Measurements from ENCODE around the gene DFFB.

Gene DFFB

DNA sequence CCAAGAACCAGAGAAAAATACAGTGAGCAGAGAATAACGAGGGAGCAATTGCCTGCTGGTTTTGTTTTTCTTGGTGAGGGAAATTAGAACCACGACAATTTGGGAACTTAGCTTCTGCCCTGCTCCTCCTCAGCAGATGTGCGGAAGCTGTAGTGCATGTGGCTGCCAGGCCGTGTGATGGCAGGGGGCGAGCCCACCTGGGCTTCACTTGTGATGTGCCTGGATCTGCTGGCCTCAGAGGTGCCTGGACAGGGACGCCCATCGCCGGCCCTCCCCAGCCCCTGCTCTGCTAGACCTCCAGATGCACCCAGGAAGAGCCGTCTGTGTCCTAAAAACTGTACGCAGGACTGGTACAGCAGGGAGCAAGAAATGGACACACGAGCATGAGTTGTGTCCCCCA, 71.3 kb downstream of the DFFB start:
- Histone ChIP-seq H4K91ac (ENCODE audit: low read depth, low read length, poor library complexity) (no peak overlapping the region), H2AK5ac (ENCODE audit: low read depth, low read length) (peak overlapping the region; percentile 47), H3K23ac (ENCODE audit: low read depth, low read length, poor library complexity) (no peak overlapping the region), H2BK12ac (ENCODE audit: low read length) (no peak overlapping the region), H3K27me3 (ENCODE audit: control insufficient read depth in 3 of 3, insufficient read depth in 3 of 3, low read depth in 1 of 3, low read length in 3 of 3) (peaks cover 0 to 38% (median 3%) of the 10 kb centered on the region in 3 experiments), H3K36me3 (replicated peaks in 1 of 2; ENCODE audit: control insufficient read depth in 2 of 2, insufficient read depth in 2 of 2, low read length in 2 of 2) (no peaks in the 10 kb centered on the region), H3K9ac (ENCODE audit: low read depth, low read length, poor library complexity) (no peak overlapping the region), H3K79me1 (ENCODE audit: low read depth, low read length) (peaks cover 4% of the 10 kb centered on the region), H2AFZ (ENCODE audit: low read length) (no peak overlapping the region), H3K4me3 (ENCODE audit: low read length in 2 of 2) (no peak overlapping the region), H3K27ac (replicated peaks; ENCODE audit: low read length) (no peak overlapping the region), H3K4me1 (ENCODE audit: control insufficient read depth in 2 of 2, insufficient read depth in 1 of 2, low read depth in 1 of 2, low read length in 2 of 2) (peaks cover 0 to 15% of the 10 kb centered on the region in 2 donors), H4K8ac (ENCODE audit: low read depth, low read length) (no peak overlapping the region), H2BK15ac (ENCODE audit: low read length) (no peak overlapping the region), H3K9me3 (replicated peaks in 1 of 2; ENCODE audit: control insufficient read depth in 2 of 2, insufficient read depth in 1 of 2, low read depth in 1 of 2, low read length in 2 of 2) (peaks cover 0 to 9% of the 10 kb centered on the region in 2 donors), H3K18ac (ENCODE audit: low read length) (peak overlapping the region; percentile 62), H3K4ac (ENCODE audit: low read length) (no peak overlapping the region), H3K14ac (ENCODE audit: low read length) (no peak overlapping the region), H3K4me2 (ENCODE audit: insufficient read depth, low read length, poor library complexity, severe bottlenecking) (no peak overlapping the region), H2BK5ac (ENCODE audit: low read length) (no peak overlapping the region), H2BK120ac (ENCODE audit: low read depth, low read length) (no peak overlapping the region)
- no CpG with 5 or more reads among the region's 11 CpGs for WGBS, 2 donors (ENCODE audit: extremely low coverage in 2 of 2, insufficient read length in 2 of 2, insufficient replicate concordance in 1 of 2)
- no peak for DNase-seq (ENCODE audit: low spot score)

DNA sequence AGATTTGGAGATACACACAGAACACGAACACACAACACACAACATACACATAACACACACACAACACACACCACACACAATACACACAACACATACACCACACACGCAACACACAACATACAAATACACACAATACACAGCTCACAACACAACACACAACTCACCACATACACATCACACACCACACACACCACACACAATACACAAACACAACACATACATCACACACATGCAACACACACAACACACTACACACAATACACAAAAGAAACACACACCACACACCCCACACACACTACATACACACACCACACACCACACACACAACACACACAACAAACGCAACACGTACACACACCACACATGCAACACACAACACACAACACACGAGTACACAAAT, 71.8 kb downstream of the DFFB start:
- 100% methylated on average over 4 of the region's 5 CpGs; no CpG with 5 or more reads in 1 of the 2 donors for WGBS, 2 donors (ENCODE audit: extremely low coverage in 2 of 2, insufficient read length in 2 of 2, insufficient replicate concordance in 1 of 2)
- no peak overlapping the region for H3K4me2 ChIP-seq (ENCODE audit: insufficient read depth, low read length, poor library complexity, severe bottlenecking)

DNA sequence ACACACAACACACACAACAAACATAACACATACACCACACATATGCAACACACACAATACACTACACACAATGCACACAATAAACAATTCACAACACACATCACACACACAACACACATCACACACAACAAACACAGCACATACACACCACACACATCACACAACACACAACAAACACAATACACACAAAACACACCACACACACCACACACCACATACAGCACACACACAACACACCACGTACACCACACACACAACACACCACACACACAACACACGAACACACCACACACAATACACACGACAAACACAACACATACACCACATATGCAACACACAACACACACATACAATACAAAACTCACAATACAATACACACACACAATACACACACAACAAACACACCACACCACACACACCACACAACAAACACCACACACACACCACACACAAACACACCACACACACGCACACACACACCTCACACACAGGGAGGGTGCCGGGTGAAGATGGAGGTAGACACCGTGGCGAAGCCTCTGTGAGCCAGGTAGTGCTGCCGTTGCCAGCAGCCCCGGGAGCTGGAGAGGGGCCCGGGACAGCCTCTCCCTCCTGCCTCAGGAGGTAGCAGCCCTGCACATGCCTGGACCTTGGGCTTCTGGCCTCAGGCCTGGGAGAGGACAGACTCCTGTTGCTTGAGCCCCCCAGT, 73.2 kb downstream of the DFFB start:
- no peak for DNase-seq (ENCODE audit: low spot score)
- Histone ChIP-seq H3K23ac (ENCODE audit: low read depth, low read length, poor library complexity) (peak overlapping the region; percentile 69), H3K4me2 (ENCODE audit: insufficient read depth, low read length, poor library complexity, severe bottlenecking) (no peak overlapping the region), H3K9ac (ENCODE audit: low read depth, low read length, poor library complexity) (peak overlapping the region; percentile 9), H3K14ac (ENCODE audit: low read length) (peak overlapping the region; percentile 32), H2AFZ (ENCODE audit: low read length) (no peak overlapping the region), H3K4ac (ENCODE audit: low read length) (no peak overlapping the region), H4K8ac (ENCODE audit: low read depth, low read length) (no peak overlapping the region), H2BK15ac (ENCODE audit: low read length) (no peak overlapping the region), H3K27me3 (ENCODE audit: control insufficient read depth in 3 of 3, insufficient read depth in 3 of 3, low read depth in 1 of 3, low read length in 3 of 3) (peaks cover 0 to 20% (median 3%) of the 10 kb centered on the region in 3 experiments), H3K36me3 (replicated peaks in 1 of 2; ENCODE audit: control insufficient read depth in 2 of 2, insufficient read depth in 2 of 2, low read length in 2 of 2) (no peaks in the 10 kb centered on the region), H3K79me1 (ENCODE audit: low read depth, low read length) (peaks cover 4% of the 10 kb centered on the region), H2BK12ac (ENCODE audit: low read length) (peak overlapping the region; percentile 82), H3K27ac (replicated peaks; ENCODE audit: low read length) (no peak overlapping the region), H3K4me1 (ENCODE audit: control insufficient read depth in 2 of 2, insufficient read depth in 1 of 2, low read depth in 1 of 2, low read length in 2 of 2) (peaks cover 0 to 3% of the 10 kb centered on the region in 2 donors), H2BK5ac (ENCODE audit: low read length) (no peak overlapping the region), H2BK120ac (ENCODE audit: low read depth, low read length) (no peak overlapping the region), H3K4me3 (ENCODE audit: low read length in 2 of 2) (peak overlapping the region in 1 of 2 donors; percentile 74), H3K9me3 (replicated peaks in 1 of 2; ENCODE audit: control insufficient read depth in 2 of 2, insufficient read depth in 1 of 2, low read depth in 1 of 2, low read length in 2 of 2) (peaks cover 0 to 10% of the 10 kb centered on the region in 2 donors), H3K18ac (ENCODE audit: low read length) (peak overlapping the region; percentile 1), H2AK5ac (ENCODE audit: low read depth, low read length) (no peak overlapping the region), H4K91ac (ENCODE audit: low read depth, low read length, poor library complexity) (peak overlapping the region; percentile 88)
- 100% methylated on average over 4 of the region's 10 CpGs; no CpG with 5 or more reads in 1 of the 2 donors for WGBS, 2 donors (ENCODE audit: extremely low coverage in 2 of 2, insufficient read length in 2 of 2, insufficient replicate concordance in 1 of 2)

More for the DNA sequence above, 71.8 kb downstream of the DFFB start:
- peaks cover 0 to 9% of the 10 kb centered on the region in 2 donors for H3K9me3 ChIP-seq (replicated peaks in 1 of 2; ENCODE audit: control insufficient read depth in 2 of 2, insufficient read depth in 1 of 2, low read depth in 1 of 2, low read length in 2 of 2)
- H2AK5ac ChIP-seq (ENCODE audit: low read depth, low read length), result peak overlapping the region; percentile 47
- H3K23ac ChIP-seq (ENCODE audit: low read depth, low read length, poor library complexity), result peak overlapping the region; percentile 68
- no peak overlapping the region for H4K91ac ChIP-seq (ENCODE audit: low read depth, low read length, poor library complexity)
- H3K14ac ChIP-seq (ENCODE audit: low read length), result peak overlapping the region; percentile 84
- peaks cover 4% of the 10 kb centered on the region for H3K79me1 ChIP-seq (ENCODE audit: low read depth, low read length)
- no peak overlapping the region for H2BK15ac ChIP-seq (ENCODE audit: low read length)
- H2BK5ac ChIP-seq (ENCODE audit: low read length), result no peak overlapping the region
- H3K27me3 ChIP-seq (ENCODE audit: control insufficient read depth in 3 of 3, insufficient read depth in 3 of 3, low read depth in 1 of 3, low read length in 3 of 3), result peaks cover 0 to 33% (median 3%) of the 10 kb centered on the region in 3 experiments
- no peak overlapping the region for H3K9ac ChIP-seq (ENCODE audit: low read depth, low read length, poor library complexity)
- H3K36me3 ChIP-seq (replicated peaks in 1 of 2; ENCODE audit: control insufficient read depth in 2 of 2, insufficient read depth in 2 of 2, low read length in 2 of 2), result no peaks in the 10 kb centered on the region
- peak overlapping the region in 1 of 2 donors; percentile 33 for H3K4me3 ChIP-seq (ENCODE audit: low read length in 2 of 2)
- peaks cover 0 to 13% of the 10 kb centered on the region in 2 donors for H3K4me1 ChIP-seq (ENCODE audit: control insufficient read depth in 2 of 2, insufficient read depth in 1 of 2, low read depth in 1 of 2, low read length in 2 of 2)
- no peak overlapping the region for H4K8ac ChIP-seq (ENCODE audit: low read depth, low read length)
- H3K4ac ChIP-seq (ENCODE audit: low read length), result no peak overlapping the region
- H2BK12ac ChIP-seq (ENCODE audit: low read length), result peak overlapping the region; percentile 7
- no peak overlapping the region for H2AFZ ChIP-seq (ENCODE audit: low read length)
- H3K18ac ChIP-seq (ENCODE audit: low read length), result no peak overlapping the region
- H3K27ac ChIP-seq (replicated peaks; ENCODE audit: low read length), result no peak overlapping the region
- no peak for DNase-seq (ENCODE audit: low spot score)
- H2BK120ac ChIP-seq (ENCODE audit: low read depth, low read length), result no peak overlapping the region

Measured in neuronal stem cell (in vitro differentiated cells).